ENCODE data around the gene MARCHF2.

DNA sequence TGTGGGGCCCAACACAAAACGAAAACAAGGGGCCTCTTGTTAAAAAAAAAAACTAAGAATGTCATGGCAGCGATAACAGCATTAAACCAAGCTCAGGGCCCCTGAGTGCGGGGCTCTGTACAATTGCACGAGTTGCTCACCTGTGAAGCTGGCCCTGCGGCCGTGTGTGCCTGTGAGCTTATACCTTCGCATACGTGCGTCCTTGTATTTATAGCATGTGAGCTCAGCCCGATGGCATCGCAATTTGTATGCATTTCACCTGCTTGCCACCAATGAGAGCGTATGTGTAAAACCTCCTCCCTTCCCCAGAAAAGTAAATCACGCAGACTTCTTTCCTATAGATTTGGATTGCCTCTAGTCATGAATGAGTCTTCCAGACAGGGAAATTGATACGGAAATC is 48.8 kb downstream of the MARCHF2 start:
- TF ChIP-seq ZNF214 (tag by site-specific recombination; IDR thresholded peaks at IDR 0.05; ENCODE audit: borderline replicate concordance): no peak
- no peak for TF ChIP-seq ZNF311 (tag by site-specific recombination; IDR thresholded peaks at IDR 0.05; ENCODE audit: borderline replicate concordance)
- TF ChIP-seq, protein P1, sequence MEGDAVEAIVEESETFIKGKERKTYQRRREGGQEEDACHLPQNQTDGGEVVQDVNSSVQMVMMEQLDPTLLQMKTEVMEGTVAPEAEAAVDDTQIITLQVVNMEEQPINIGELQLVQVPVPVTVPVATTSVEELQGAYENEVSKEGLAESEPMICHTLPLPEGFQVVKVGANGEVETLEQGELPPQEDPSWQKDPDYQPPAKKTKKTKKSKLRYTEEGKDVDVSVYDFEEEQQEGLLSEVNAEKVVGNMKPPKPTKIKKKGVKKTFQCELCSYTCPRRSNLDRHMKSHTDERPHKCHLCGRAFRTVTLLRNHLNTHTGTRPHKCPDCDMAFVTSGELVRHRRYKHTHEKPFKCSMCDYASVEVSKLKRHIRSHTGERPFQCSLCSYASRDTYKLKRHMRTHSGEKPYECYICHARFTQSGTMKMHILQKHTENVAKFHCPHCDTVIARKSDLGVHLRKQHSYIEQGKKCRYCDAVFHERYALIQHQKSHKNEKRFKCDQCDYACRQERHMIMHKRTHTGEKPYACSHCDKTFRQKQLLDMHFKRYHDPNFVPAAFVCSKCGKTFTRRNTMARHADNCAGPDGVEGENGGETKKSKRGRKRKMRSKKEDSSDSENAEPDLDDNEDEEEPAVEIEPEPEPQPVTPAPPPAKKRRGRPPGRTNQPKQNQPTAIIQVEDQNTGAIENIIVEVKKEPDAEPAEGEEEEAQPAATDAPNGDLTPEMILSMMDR (tag by site-specific recombination; IDR thresholded peaks at IDR 0.05): no peak
- TF ChIP-seq ZNF830 (tag by site-specific recombination; IDR thresholded peaks at IDR 0.05; ENCODE audit: low read depth): no peak
- TF ChIP-seq, protein P2, sequence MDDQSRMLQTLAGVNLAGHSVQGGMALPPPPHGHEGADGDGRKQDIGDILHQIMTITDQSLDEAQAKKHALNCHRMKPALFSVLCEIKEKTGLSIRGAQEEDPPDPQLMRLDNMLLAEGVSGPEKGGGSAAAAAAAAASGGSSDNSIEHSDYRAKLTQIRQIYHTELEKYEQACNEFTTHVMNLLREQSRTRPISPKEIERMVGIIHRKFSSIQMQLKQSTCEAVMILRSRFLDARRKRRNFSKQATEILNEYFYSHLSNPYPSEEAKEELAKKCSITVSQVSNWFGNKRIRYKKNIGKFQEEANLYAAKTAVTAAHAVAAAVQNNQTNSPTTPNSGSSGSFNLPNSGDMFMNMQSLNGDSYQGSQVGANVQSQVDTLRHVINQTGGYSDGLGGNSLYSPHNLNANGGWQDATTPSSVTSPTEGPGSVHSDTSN (CRISPR knock-in tag; IDR thresholded peaks at IDR 0.05): no peak
- TF ChIP-seq ZBTB7A (tag by site-specific recombination; IDR thresholded peaks at IDR 0.05; ENCODE audit: low read depth): no peak
- no peak for TF ChIP-seq REST (tag by site-specific recombination; IDR thresholded peaks at IDR 0.05)
